A549 (cell line): ENCODE measurements around the gene SOX11. TPM values are rescaled to one million over a fixed set of nuclear protein-coding genes. Genes with fewer than 3 reads are reported as not detected.

Source experiments
- ATAC-seq, 2 experiments: fragments of 200-7000 bp in 1 of 2; fragments of >200 bp in 1 of 2; cut with Nextera tagmentation in 1 of 2; cut with Tn5 transposase in 1 of 2; 3 replicates each; pipeline versions ENCODE4 v1.8.0 to v1.9.1; 2018 to 2020; ENCODE audit warnings: mild to moderate bottlenecking in 1 of 2, moderate library complexity in 1 of 2
- CTCF ChIA-PET: fragments of 300-600 bp; sonication (Branson Sonifier 250); formaldehyde crosslinking; extraction: SDS; loops from one replicate; lab custom pipeline; 2021; ENCODE audit warnings: antibody characterized with exemption, inconsistent platforms; lab: Yijun Ruan, JAX
- POLR2A ChIA-PET: fragments of 350-600 bp; formaldehyde crosslinking; extraction: SDS; loops from one replicate; lab custom pipeline; 2021; ENCODE audit warnings: antibody characterized with exemption, inconsistent platforms; lab: Yijun Ruan, JAX
- DNase-seq, 2 experiments: peaks; one replicate each; pipeline versions ENCODE4 v3.0.0 to v3.0.0-alpha.2; 2011 to 2016; ENCODE audit warnings: low read depth in 1 of 2, low spot score in 1 of 2
- FAIRE-seq: peaks from 2 replicates; lab custom pipeline; 2011; peaks lifted over from hg19 to GRCh38; lab: Jason Lieb, UNC
- H3K27ac ChIP-seq, 2 experiments: fragments of >200 bp; sonication (Bioruptor Twin); formaldehyde crosslinking; 3 replicates each; pipeline ENCODE4 v1.5.1; 2016 to 2017
- H3K4me1 ChIP-seq: fragments of >200 bp; sonication (Bioruptor Twin); formaldehyde crosslinking; 3 replicates; pipeline ENCODE4 v1.6.1; 2016
- H3K4me2 ChIP-seq: fragments of >200 bp; sonication (Bioruptor Twin); formaldehyde crosslinking; 3 replicates; pipeline ENCODE4 v1.6.1; 2016
- H3K4me3 ChIP-seq: fragments of >200 bp; sonication (Bioruptor Twin); formaldehyde crosslinking; 3 replicates; pipeline ENCODE4 v1.5.1; 2016
- H3K9me3 ChIP-seq: fragments of >200 bp; sonication (Bioruptor Twin); formaldehyde crosslinking; 3 replicates; pipeline ENCODE4 v1.6.1; 2016
- CBX2 ChIP-seq: fragments of 200-600 bp; sonication (generic); IDR thresholded peaks from 2 replicates; pipeline ENCODE4 v1.6.1; 2016; ENCODE audit warnings: low read depth, mild to moderate bottlenecking, borderline replicate concordance
- CBX8 ChIP-seq: fragments of 200-600 bp; sonication (generic); IDR thresholded peaks from 2 replicates; pipeline ENCODE4 v1.6.1; 2016
- CEBPB ChIP-seq, 2 experiments: fragments of >200 bp in 1 of 2; sonication (Bioruptor Twin) in 1 of 2; formaldehyde crosslinking in 1 of 2; IDR thresholded peaks; 2 replicates each; pipeline ENCODE4 v1.6.1; 2012 to 2016
- CHD2 ChIP-seq: fragments of 150-350 bp; IDR thresholded peaks from 2 replicates; pipeline ENCODE4 v1.6.1; 2014; ENCODE audit warnings: low read length; ENCODE audit not compliant: partially characterized antibody
- EHF ChIP-seq: fragments of 250-450 bp; sonication (Bioruptor Pico); IDR thresholded peaks from 2 replicates; pipeline ENCODE4 v1.5.0; 2020; ENCODE audit warnings: mild to moderate bottlenecking
- EP300 ChIP-seq, 2 experiments: fragments of >200 bp; sonication (Bioruptor Twin); formaldehyde crosslinking; IDR thresholded peaks; 2 replicates in 1 of 2; 3 replicates in 1 of 2; pipeline ENCODE4 v1.6.1; 2016 to 2017
- ESRRA ChIP-seq: fragments of 150-350 bp; IDR thresholded peaks from 2 replicates; pipeline ENCODE4 v1.6.1; 2014; ENCODE audit warnings: mild to moderate bottlenecking, low read length, borderline replicate concordance
- FOSL2 ChIP-seq, 2 experiments: fragments of 450-650 bp in 1 of 2; fragments of >200 bp in 1 of 2; sonication (Bioruptor Twin) in 1 of 2; formaldehyde crosslinking; IDR thresholded peaks; 2 replicates each; pipeline versions ENCODE4 v1.5.0 to v1.6.1; 2016 to 2020; ENCODE audit warnings: mild to moderate bottlenecking in 1 of 2, moderate library complexity in 1 of 2
- FOXS1 ChIP-seq: fragments of 250-450 bp; sonication (Bioruptor Pico); IDR thresholded peaks from 2 replicates; pipeline ENCODE4 v1.5.0; 2020; ENCODE audit warnings: mild to moderate bottlenecking, moderate library complexity
- HDAC2 ChIP-seq: fragments of 200-600 bp; sonication (generic); IDR thresholded peaks from 2 replicates; pipeline ENCODE4 v1.6.1; 2016
- JUN ChIP-seq, 2 experiments: fragments of >200 bp; sonication (Bioruptor Twin); formaldehyde crosslinking; IDR thresholded peaks; 2 replicates in 1 of 2; 3 replicates in 1 of 2; pipeline ENCODE4 v1.6.1; 2016 to 2017
- KDM1A ChIP-seq: fragments of 200-600 bp; sonication (generic); IDR thresholded peaks from 2 replicates; pipeline ENCODE4 v1.6.1; 2016; ENCODE audit warnings: low read depth, mild to moderate bottlenecking
- KDM5A ChIP-seq: fragments of 200-600 bp; sonication (generic); IDR thresholded peaks from 2 replicates; pipeline ENCODE4 v1.6.1; 2016; ENCODE audit warnings: antibody characterized with exemption, mild to moderate bottlenecking
- MAFK ChIP-seq: fragments of 450-650 bp; IDR thresholded peaks from 2 replicates; pipeline ENCODE4 v1.6.1; 2014; ENCODE audit not compliant: partially characterized antibody
- NFE2L2 ChIP-seq: fragments of 150-350 bp; conservative IDR thresholded peaks from 2 replicates; pipeline ENCODE4 v1.6.1; 2014; ENCODE audit warnings: low read length
- NPAS2 ChIP-seq: fragments of 250-450 bp; sonication (Bioruptor Pico); IDR thresholded peaks from 2 replicates; pipeline ENCODE4 v1.8.0; 2022; ENCODE audit warnings: mild to moderate bottlenecking, moderate library complexity, borderline replicate concordance
- PHF8 ChIP-seq: fragments of 200-600 bp; sonication (generic); IDR thresholded peaks from 2 replicates; pipeline ENCODE4 v1.6.1; 2016; ENCODE audit warnings: low read depth, mild to moderate bottlenecking, antibody characterized with exemption, moderate library complexity, borderline replicate concordance
- RFX5 ChIP-seq: fragments of 450-650 bp; IDR thresholded peaks from 2 replicates; pipeline ENCODE4 v1.7.1; 2014; ENCODE audit warnings: antibody characterized with exemption, mild to moderate bottlenecking, moderate library complexity
- RNF2 ChIP-seq: fragments of 200-600 bp; sonication (generic); IDR thresholded peaks from 2 replicates; pipeline ENCODE4 v1.6.1; 2016; ENCODE audit warnings: low read depth, mild to moderate bottlenecking, antibody characterized with exemption, moderate library complexity, borderline replicate concordance
- TFCP2L1 ChIP-seq: fragments of 250-450 bp; sonication (Bioruptor Pico); IDR thresholded peaks from 2 replicates; pipeline ENCODE4 v1.5.0; 2021; ENCODE audit warnings: mild to moderate bottlenecking
- TP53 ChIP-seq: fragments of 250-450 bp; sonication (Bioruptor Pico); IDR thresholded peaks from 2 replicates; pipeline ENCODE4 v1.5.0; 2021; ENCODE audit warnings: mild to moderate bottlenecking, moderate library complexity
- WGBS: methylation state at CpG from one replicate; pipeline ENCODE4 v1.1.6; 2017; ENCODE audit errors: missing lambda C conversion rate; 5-methylcytosine and 5-hydroxymethylcytosine counted together
- polyA plus RNA-seq, 4 experiments: library from polyadenylated mRNA; depleted of rRNA in 3 of 4; stranded (reverse); fragments of >200 nt; fragmentation: RNase III in 1 of 4; extraction: RNeasy Plus Mini Kit Qiagen cat#74134 plus additional on column Dnase treatment in 1 of 4; gene quantifications; 2 replicates in 3 of 4; 3 replicates in 1 of 4; pipeline ENCODE4 v1.2.3, GENCODE V29; 2011 to 2017
- TF ChIP-seq, protein P1 (sequence below): IDR thresholded peaks from 2 replicates; pipeline ENCODE4 v1.6.1; 2012
- TF ChIP-seq, protein P2 (sequence below): fragments of >200 bp; sonication (Bioruptor Twin); formaldehyde crosslinking; IDR thresholded peaks from 2 replicates; pipeline ENCODE4 v1.6.1; 2016
- TF ChIP-seq, protein P3 (sequence below): fragments of 450-650 bp; IDR thresholded peaks from 2 replicates; pipeline ENCODE4 v1.6.1; 2014; ENCODE audit warnings: antibody characterized with exemption
- TF ChIP-seq, protein P4 (sequence below): fragments of 250-450 bp; sonication (Bioruptor Pico); IDR thresholded peaks from 2 replicates; pipeline ENCODE4 v1.5.0; 2021; ENCODE audit warnings: mild to moderate bottlenecking, moderate library complexity, borderline replicate concordance

SOX11 gene
- polyA plus RNA-seq, 2 of the 4 experiments (the other 2 are of a cell fraction): not detected

DNA sequence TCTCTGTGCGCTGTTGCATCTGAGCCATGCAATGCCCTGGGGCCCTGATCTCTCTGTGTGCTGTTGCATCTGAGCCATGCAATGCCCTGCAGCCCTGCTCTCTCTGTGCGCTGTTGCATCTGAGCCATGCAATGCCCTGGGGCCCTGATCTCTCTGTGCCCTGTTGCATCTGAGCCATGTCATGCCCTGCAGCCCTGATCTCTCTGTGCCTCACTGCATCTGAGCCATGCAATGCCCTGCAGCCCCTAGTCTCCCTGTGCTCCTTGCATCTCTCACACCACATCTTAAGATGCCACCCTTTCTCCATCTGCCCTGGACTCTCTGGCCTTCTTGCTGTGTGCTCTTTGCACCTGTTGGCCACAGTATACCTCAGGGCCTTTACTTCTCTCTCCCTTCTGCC is 56.2 kb downstream of the SOX11 start:
- FAIRE-seq (no peak), ATAC-seq (no peak)
- TF ChIP-seq EP300 (IDR thresholded peaks at IDR 0.05) (no peak), FOXS1 (no peak), KDM5A (no peak), CHD2 (no peak), MAFK (no peak), RNF2 (no peak), CEBPB (IDR thresholded peaks at IDR 0.05) (no peak), TFCP2L1 (CRISPR knock-in tag) (no peak), EHF (CRISPR knock-in tag) (no peak), TP53 (CRISPR knock-in tag) (no peak), RFX5 (no peak), JUN (IDR thresholded peaks at IDR 0.05) (no peak), ESRRA (no peak), HDAC2 (no peak)
- TF ChIP-seq, protein P1, sequence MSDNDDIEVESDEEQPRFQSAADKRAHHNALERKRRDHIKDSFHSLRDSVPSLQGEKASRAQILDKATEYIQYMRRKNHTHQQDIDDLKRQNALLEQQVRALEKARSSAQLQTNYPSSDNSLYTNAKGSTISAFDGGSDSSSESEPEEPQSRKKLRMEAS: no peak
- TF ChIP-seq, protein P2, sequence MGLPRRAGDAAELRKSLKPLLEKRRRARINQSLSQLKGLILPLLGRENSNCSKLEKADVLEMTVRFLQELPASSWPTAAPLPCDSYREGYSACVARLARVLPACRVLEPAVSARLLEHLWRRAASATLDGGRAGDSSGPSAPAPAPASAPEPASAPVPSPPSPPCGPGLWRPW: no peak
- TF ChIP-seq, protein P3, sequence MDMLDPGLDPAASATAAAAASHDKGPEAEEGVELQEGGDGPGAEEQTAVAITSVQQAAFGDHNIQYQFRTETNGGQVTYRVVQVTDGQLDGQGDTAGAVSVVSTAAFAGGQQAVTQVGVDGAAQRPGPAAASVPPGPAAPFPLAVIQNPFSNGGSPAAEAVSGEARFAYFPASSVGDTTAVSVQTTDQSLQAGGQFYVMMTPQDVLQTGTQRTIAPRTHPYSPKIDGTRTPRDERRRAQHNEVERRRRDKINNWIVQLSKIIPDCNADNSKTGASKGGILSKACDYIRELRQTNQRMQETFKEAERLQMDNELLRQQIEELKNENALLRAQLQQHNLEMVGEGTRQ: no peak
- TF ChIP-seq, protein P4, sequence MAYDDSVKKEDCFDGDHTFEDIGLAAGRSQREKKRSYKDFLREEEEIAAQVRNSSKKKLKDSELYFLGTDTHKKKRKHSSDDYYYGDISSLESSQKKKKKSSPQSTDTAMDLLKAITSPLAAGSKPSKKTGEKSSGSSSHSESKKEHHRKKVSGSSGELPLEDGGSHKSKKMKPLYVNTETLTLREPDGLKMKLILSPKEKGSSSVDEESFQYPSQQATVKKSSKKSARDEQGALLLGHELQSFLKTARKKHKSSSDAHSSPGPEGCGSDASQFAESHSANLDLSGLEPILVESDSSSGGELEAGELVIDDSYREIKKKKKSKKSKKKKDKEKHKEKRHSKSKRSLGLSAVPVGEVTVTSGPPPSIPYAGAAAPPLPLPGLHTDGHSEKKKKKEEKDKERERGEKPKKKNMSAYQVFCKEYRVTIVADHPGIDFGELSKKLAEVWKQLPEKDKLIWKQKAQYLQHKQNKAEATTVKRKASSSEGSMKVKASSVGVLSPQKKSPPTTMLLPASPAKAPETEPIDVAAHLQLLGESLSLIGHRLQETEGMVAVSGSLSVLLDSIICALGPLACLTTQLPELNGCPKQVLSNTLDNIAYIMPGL: no peak

DNA sequence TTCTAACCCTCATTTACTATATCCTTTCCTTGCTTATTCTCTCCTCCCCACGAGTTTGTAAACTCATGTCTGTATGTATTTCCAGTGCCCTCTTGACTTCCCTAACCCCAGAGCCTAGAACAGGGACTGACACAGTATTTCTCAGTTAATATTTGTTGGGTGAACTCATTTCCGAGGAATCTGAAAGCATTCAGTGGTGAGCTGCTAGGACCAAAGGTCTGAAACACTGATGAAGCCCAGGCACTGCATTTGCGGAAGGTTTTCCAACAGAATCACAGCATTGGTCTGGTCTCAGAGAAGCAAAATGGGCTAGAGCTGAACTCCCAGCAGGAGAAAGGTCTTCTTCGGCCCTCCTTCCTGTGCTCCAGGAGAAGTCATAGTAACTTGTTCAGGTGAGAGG is 56.8 kb downstream of the SOX11 start:
- H3K27ac ChIP-seq: no peak overlapping the region
- no peaks in the 10 kb centered on the region for H3K4me1 ChIP-seq
- no peak for TF ChIP-seq FOSL2 (IDR thresholded peaks at IDR 0.05)
- no peak for TF ChIP-seq FOSL2 (CRISPR knock-in tag; IDR thresholded peaks at IDR 0.05)
- TF ChIP-seq CBX2: no peak
- TF ChIP-seq KDM5A: no peak
- TF ChIP-seq KDM1A: no peak
- TF ChIP-seq NPAS2 (CRISPR knock-in tag): no peak
- TF ChIP-seq JUN (IDR thresholded peaks at IDR 0.05): no peak
- no peak for TF ChIP-seq RFX5
- no peak for TF ChIP-seq NFE2L2
- no peak for TF ChIP-seq PHF8
- TF ChIP-seq CBX8: no peak
- DNase-seq: no peak
- WGBS: 29% methylated on average over 4 of the region's 4 CpGs
- H3K9me3 ChIP-seq: peaks cover 3% of the 10 kb centered on the region; the same call in 1 of the 3 replicates
- FAIRE-seq: no peak
- CTCF ChIA-PET: interaction anchor here (0.5 kb wide), 1 partner anchor 1582 kb away, joined by 3 read pairs; no protein-coding TSS in a partner anchor
- H3K4me2 ChIP-seq: no peak overlapping the region
- ATAC-seq: no peak
- POLR2A ChIA-PET: no interaction called here
- no peak overlapping the region for H3K4me3 ChIP-seq

More for the DNA sequence above, 56.2 kb downstream of the SOX11 start:
- no peak overlapping the region for H3K27ac ChIP-seq
- H3K4me1 ChIP-seq: no peaks in the 10 kb centered on the region
- no peak overlapping the region for H3K4me2 ChIP-seq
- WGBS: 22% methylated on average over 1 of the region's 2 CpGs
- H3K4me3 ChIP-seq: no peak overlapping the region
- CTCF ChIA-PET: no interaction called here
- POLR2A ChIA-PET: no interaction called here
- peaks cover 3% of the 10 kb centered on the region; the same call in 1 of the 3 replicates for H3K9me3 ChIP-seq
- DNase-seq: no peak
